T-helper 2 cell treated with Interferon-gamma antibody and Interleukin-4, amounts not matched to agents 100 ng/mL and 5 ng/mL, for 36 hours (primary cell): ENCODE results near the gene MPZL3. TPM values are rescaled to one million over a fixed set of nuclear protein-coding genes. Genes with fewer than 3 reads are reported as not detected.

Experiments used
- intact Hi-C: fragments of 100-400 bp; cut with micrococcal nuclease; formaldehyde crosslinking; loops from one replicate; pipeline ENCODE4 v1.15.1; 2023
- total RNA-seq: library from RNA; stranded (reverse); gene quantifications from 2 replicates; pipeline ENCODE4 v1.2.3, GENCODE V29; 2022

The MPZL3 gene
- total RNA-seq, 1 donor from 2014 or later: 19.4 TPM

DNA sequence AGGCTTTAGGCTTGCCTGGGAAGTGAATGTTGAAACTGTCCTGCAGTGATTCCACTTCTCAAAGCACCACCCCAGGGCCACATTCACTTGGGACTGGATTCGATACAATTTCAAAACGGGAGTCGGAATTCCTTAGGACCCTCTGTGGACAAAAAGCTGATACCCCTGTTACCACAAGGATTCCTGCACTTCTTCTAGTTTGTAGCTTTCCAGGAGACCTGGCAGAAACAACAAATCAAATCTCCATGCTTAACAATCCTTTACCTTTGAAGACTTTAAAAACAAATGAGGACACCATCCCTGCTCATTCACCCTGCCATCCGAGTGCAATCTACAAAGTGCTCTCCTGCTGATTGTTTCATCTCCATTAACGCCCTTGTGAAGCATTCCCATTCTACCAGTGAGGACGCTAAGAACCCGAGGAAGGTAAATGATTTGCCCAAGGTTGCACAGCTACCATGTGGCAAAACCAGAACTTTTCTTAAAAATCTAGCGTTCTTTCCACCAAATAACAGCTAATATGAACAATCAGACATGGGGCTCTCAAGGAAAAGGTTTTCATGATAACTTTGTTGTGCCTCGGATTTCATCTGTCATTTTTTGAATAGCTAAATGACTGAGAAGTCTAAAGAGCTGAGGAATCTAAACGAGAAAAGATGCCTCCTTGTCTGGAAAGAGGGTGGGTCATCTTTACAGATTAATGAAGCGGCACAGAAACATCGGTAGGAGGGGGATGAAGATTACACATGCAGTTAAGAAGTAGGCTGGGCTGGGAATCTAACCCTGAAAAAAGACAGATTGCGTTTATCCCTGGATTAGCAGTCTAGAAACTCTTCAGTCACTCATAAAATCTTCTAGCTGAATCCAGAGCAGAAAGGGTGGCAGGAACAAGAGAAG is 12.7 kb upstream of the MPZL3 start:
- intact Hi-C loops: no loop called here

DNA sequence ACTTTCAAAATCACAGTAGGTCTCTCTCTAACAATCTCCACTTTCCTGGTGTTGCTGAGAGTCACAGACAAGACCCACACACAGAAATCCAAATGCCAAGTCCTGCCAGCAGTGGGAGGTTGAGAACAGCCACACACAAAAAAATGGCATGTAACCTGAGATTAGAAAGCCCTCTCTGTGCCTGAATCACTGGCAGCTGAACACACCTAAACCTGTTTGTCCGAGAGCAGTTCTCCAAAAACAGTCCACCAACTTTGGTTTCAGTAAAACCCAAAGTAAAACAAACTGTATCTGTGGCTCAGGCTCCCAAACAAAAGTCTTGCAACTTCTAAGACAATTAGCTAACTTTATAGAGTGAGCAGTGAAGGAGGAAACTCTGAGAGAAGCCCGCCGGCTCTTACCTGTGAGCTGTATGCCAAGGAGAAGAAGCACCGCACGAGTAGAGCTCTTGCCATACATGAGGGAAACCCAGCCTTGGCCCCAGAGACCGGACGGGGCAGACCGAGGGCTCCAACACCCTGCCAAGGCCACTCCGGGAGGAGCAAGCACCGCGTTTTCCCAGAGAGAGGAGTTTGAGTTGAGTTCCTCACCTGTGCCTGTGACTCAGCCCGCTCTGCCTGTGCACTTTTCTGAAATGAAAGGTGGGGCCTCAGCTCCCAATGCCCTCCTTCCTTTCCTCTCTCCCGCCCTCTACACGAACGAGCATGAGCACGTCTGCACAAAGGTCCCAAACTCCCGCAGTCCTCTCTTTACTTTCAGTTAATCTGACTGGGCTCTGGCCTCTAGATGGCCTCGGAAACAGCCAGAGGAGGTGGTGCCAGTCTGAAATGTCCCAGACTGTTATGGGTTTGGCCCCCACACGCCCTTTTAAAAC is 11.8 kb upstream of the MPZL3 start, which contains the start of gene MPZL2:
Gene MPZL2 (minus strand): TSS at position 603 of the 874 bp plus-strand sequence. CDS start 144 bp downstream, at position 459.
- intact Hi-C loops: no loop called here

DNA sequence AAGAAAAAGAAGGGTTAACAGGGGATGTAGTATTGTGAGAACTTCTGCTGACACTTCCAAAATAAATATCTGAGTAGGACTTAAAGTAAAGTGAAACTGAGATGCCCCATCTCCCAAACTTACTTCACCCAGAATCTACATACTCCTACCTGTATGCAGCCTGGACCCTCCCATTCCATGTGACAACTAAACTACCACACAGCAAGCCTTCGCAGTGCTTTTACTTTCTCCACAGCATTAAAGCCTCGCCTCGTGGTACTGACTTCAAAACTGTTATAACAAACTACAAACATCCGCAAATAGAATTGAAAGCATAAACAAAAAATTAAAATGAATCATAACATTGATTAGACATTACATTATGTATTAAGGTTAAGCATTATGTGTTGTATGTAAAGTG is 10.9 kb upstream of the MPZL3 start:
- intact Hi-C loops: no loop called here

DNA sequence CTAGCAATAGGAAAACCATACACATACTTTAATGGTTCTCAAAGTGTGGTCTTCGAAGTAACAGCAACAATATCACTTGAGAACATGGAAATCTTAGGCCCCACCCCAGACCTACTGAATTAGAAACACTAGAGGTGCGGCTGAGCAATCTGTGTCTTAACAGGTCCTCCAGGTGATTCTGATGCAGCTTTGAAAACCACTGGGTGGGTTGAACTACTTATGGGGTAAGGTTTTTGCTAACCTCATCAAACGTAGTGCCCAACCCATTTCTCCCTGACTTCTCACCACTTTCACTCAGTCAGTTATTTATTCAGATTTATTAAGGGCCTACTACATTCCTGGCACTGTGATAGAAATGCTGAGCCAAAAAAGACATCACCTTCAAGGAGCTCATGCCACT is 8.2 kb upstream of the MPZL3 start:
- intact Hi-C loops: no loop called here

GRCh38 chr11:118259138-118259537 is 7.0 kb upstream of the MPZL3 start:
- intact Hi-C loops: no loop called here

GRCh38 chr11:118258410-118258809 is 6.2 kb upstream of the MPZL3 start:
- intact Hi-C loops: no loop called here

GRCh38 chr11:118252688-118253087 is 523 bp upstream of the MPZL3 start:
- intact Hi-C loops: loop anchor here (1.0 to 5.0 kb wide), 2 partner anchors 25 to 90 kb away; partner anchors contain the start of genes CD3D and CD3G

GRCh38 chr11:118247041-118247440 is 5.1 kb downstream of the MPZL3 start:
- intact Hi-C loops: no loop called here

GRCh38 chr11:118245936-118246562 is 6.1 kb downstream of the MPZL3 start:
- intact Hi-C loops: no loop called here

GRCh38 chr11:118243993-118244762 is 8.0 kb downstream of the MPZL3 start:
- intact Hi-C loops: no loop called here

DNA sequence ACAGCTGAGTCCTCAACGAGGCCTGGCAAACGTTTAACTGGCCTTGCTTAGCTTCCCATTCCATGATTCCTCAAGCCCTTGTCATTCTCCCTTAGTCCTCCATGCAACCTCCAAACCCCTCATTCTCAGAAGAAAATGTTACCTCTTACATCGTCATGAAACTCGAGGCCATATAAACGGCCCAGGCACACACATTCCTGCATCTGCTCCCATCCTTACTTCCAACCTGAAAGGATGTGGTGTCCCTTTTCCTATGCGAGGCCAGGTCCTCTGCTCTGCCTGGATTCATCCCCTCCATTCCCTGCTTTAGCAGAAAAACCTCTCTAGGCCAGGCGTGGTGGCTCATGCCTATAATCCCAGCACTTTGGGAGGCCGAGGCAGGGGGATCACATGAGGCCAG is 9.0 kb downstream of the MPZL3 start:
- intact Hi-C loops: no loop called here

- intact Hi-C loops: loop anchor here (1.0 to 2.0 kb wide), 3 partner anchors 10 to 39 kb away; no protein-coding TSS in a partner anchor
Measured at GRCh38 chr11:118241764-118242098, 10.4 kb downstream of the MPZL3 start.

GRCh38 chr11:118240999-118241763 is 11.0 kb downstream of the MPZL3 start:
- intact Hi-C loops: loop anchor here (1.0 to 2.0 kb wide), 3 partner anchors 10 to 38 kb away; no protein-coding TSS in a partner anchor

GRCh38 chr11:118239509-118240205 is 12.5 kb downstream of the MPZL3 start:
- intact Hi-C loops: loop anchor here (1.0 to 2.0 kb wide), 2 partner anchors 9 to 37 kb away; no protein-coding TSS in a partner anchor

- intact Hi-C loops: loop anchor here (1.0 kb wide), 1 partner anchor 9 kb away; no protein-coding TSS in a partner anchor
Measured at GRCh38 chr11:118238929-118239328, 13.2 kb downstream of the MPZL3 start.

- intact Hi-C loops: no loop called here
Measured at GRCh38 chr11:118238421-118238820, 13.7 kb downstream of the MPZL3 start.

DNA sequence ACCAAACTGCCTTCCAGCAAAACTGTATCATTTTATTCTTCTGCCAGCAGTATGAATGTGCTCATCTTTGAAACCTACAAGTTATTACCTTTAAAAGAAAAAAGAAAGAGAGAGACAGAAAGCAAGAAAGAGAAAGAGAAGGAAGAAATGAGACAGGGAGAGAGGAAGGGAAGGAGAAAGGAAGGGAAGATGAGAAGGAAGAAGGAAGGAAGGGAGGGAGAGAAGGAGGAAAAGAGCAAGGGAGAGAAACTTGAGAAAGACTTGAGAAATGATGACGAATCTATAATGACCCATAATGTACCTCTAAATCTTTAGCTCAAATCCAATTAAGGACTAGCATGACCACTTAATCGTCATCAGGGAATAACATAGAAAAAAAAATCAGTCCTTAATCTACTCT is 16.0 kb downstream of the MPZL3 start:
- intact Hi-C loops: no loop called here

GRCh38 chr11:118234833-118235232 is 17.3 kb downstream of the MPZL3 start:
- intact Hi-C loops: no loop called here

DNA sequence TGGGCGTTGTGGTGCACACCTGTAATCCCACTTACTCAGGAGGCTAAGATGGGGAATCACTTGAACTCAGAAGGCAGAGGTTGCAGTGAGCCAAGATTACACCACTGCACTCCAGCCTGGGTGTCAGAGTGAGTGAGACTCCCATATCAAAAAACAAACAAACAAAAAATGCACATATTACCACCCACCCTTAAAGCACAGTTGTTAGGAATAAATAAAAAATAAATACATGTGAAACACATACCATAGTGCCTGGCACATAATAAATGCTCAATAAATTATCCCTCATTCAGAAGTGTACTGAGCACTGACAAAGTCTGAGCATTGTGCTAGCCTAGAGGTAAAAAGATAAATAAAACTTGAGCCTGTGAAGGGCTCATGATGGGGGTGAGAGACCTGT is 18.3 kb downstream of the MPZL3 start:
- intact Hi-C loops: no loop called here
